ENCODE measurements around the gene CAPG.

The CAPG gene

DNA sequence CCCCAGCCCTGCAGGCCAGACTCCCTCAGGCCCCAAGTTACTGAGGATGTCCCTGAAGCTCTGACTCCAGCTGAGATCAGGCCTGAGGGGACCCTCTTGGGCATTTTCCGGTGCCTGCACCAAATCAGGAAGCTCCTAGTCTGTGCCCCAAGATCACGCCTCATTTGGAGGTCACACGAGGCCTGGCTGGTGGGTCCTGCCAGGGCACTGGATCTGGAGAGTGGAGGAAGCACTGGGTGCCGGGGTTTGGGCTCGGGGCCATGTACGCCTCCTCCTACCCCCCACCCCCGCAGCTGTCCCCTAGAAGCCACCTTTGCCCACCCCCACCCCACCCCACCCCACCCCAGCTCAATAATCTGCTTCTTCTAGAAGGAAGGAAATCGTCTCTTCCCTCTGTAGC is 24.5 kb upstream of the CAPG start:
- DNase-seq (ENCODE audit: low read depth in 2 of 2), result no peak
- TF ChIP-seq, protein P1, sequence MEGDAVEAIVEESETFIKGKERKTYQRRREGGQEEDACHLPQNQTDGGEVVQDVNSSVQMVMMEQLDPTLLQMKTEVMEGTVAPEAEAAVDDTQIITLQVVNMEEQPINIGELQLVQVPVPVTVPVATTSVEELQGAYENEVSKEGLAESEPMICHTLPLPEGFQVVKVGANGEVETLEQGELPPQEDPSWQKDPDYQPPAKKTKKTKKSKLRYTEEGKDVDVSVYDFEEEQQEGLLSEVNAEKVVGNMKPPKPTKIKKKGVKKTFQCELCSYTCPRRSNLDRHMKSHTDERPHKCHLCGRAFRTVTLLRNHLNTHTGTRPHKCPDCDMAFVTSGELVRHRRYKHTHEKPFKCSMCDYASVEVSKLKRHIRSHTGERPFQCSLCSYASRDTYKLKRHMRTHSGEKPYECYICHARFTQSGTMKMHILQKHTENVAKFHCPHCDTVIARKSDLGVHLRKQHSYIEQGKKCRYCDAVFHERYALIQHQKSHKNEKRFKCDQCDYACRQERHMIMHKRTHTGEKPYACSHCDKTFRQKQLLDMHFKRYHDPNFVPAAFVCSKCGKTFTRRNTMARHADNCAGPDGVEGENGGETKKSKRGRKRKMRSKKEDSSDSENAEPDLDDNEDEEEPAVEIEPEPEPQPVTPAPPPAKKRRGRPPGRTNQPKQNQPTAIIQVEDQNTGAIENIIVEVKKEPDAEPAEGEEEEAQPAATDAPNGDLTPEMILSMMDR (IDR thresholded peaks at IDR 0.05; ENCODE audit: low read depth, low read length), result no peak
- H3K4me3 ChIP-seq (replicated peaks in 1 of 2; ENCODE audit: low read depth in 2 of 2, low read length in 2 of 2), result no peak overlapping the region

DNA sequence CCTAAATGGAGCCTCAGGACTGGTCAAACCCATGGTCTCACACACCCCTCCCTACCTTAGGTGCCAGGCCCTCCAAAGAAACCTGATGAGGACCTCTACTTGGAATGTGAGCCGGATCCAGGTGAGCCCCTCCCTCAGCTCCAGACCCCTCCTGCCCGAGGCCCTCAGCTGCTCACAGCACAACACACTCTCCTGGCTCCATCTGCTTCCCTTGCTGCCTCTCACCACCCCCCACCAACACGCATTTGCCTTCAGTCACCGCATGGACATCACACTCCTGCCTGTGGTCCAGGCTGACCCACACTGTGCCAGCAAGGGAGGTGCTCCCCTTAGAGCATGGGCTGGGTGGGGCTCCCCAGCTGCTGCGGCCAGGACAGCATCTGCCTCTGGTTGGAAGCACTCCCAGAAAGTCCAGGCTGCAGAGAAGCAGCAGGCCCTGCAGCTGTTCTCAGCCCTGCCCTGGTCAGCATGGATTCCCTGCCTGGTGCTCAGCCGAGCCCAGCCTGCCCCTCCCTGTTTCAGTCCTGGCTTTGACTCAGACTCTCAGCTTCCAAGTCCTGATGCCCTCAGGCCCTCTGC is 23.4 kb upstream of the CAPG start:
- no peak overlapping the region for H3K4me3 ChIP-seq (replicated peaks in 1 of 2; ENCODE audit: low read depth in 2 of 2, low read length in 2 of 2)

DNA sequence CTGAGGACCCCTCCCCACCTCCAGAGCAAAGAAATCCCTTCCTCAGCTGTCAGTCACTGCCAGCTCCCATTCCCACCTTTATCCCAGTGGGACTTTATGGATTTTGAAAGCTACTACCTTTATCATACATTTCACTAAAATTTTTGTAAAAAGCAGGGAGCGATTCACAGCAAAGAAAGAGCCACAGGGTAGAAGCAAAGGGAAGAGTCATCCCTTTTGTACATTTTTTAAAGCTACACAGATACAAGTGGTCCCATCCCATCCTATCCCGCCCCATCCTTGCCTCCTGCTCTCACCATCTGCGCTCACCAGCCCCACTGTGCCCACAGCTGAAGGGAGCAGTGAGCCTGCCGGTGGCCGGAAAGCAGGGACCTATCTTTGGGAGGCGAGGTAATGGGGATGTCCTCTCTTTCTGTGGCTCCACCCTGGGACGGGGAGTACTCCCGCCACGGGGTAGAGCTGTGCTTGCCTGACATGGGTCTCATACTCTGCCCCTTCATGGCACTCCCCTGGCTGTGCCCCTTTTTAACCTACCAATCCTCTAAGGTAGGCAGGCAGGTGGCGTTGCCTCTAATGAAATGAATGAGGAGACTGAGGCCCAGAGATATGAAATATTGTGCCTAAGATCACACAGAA is 21.5 kb upstream of the CAPG start:
- TF ChIP-seq, protein P1 (IDR thresholded peaks at IDR 0.05; ENCODE audit: low read depth, low read length), result no peak
- no peak for DNase-seq (ENCODE audit: low read depth in 2 of 2)
- H3K4me3 ChIP-seq (replicated peaks in 1 of 2; ENCODE audit: low read depth in 2 of 2, low read length in 2 of 2), result no peak overlapping the region

More for the DNA sequence above, 23.4 kb upstream of the CAPG start:
- peak; percentile 94 to 96 for DNase-seq (ENCODE audit: low read depth in 2 of 2)
- TF ChIP-seq, protein P1 (IDR thresholded peaks at IDR 0.05; ENCODE audit: low read depth, low read length), result no peak

DNA sequence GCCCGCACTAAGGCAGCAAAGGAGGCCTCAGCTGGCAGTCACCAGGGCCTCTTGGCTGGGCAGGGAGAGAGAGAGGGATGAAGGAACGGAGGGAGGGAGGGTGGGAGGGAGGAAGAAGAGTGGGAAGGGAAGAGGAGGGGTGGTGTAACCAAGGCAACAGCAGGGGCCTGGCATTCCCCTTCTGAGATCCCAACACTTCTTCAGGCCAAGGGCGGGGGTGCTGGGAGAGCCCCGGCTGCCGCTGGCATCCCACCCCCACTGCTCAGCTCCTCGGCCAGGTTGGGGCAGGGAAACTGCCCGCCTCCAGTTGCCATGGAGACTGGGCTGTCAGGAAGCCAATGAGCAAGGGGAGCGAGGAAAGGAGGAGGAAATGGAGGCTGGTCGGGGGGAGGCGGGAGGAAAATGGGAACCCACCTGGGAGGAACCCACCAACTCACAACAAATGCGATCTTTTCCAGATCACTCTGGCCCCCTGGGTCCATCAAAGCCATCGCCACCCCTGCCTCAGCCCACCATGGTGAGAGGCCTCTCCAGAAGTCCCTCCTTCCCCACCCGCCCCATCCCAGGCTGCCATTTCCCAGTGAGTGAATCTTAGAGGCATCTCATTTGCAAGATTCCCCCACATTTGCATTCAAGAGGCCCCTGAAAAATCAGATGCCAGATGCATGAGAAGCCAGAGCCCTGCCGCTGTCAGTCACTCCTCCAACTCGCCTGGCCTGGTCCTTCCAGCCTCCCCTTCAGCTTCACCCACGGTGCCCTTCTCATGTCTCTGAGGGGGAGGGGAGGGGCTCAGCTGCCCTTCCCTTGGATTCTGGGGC is 20.8 kb upstream of the CAPG start:
- DNase-seq (ENCODE audit: low read depth in 2 of 2), result no peak
- TF ChIP-seq, protein P1 (IDR thresholded peaks at IDR 0.05; ENCODE audit: low read depth, low read length), result no peak
- no peak overlapping the region for H3K4me3 ChIP-seq (replicated peaks in 1 of 2; ENCODE audit: low read depth in 2 of 2, low read length in 2 of 2)

DNA sequence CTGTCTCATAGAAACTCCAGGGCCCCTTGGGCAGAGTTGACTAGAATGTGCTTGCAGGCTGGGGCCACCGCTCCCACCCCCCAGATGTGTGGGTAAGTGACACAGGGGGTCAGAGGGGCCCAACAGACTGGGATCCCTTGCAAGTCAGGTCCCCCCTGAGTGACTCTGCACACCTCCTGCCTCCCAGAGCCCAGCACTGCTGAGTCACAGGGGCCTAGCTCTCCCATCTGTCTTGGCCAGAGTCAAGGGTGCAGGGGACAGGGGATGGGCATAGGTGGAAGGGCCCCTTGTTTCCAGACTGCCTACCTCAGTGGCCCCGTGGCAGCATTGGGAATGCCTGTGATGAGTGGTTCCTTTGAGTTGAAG is 19.7 kb upstream of the CAPG start:
- TF ChIP-seq, protein P1 (IDR thresholded peaks at IDR 0.05; ENCODE audit: low read depth, low read length), result no peak
- no peak overlapping the region for H3K4me3 ChIP-seq (replicated peaks in 1 of 2; ENCODE audit: low read depth in 2 of 2, low read length in 2 of 2)
- no peak for DNase-seq (ENCODE audit: low read depth in 2 of 2)

DNA sequence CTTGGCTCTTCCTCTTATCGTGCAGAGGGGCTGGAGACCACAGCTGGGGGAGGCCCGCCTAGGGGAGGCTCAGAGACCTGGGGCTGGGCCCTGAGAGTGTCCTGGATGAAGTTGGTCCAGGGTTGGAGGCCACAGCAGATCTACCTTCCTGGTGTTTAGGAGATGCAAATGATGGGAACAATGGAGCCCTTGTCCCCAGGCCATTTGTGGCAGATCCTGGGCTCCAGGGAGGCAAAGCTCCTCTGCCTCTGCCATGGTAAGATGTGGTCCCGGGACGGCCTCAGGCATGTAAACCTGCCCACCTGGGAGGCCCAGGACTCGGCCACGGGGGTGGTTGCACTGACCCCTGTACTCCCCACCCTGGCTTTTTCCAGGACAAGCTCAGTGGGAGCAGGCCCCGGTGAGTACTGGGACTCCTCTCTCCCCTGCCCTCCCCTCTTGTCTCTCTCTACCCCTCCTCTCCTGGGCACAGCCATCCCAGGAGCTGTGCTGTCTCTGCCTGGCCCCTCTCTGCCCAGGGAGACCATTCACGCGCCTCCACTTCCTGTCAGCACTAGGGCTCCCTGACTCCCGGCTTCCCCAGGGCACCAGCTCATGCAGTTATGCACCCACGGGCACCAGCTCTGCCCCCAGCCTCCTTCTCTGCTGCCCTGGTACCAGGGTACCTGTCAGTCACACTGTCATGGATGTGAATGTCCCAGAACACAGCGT is 19.2 kb upstream of the CAPG start:
- TF ChIP-seq, protein P1 (IDR thresholded peaks at IDR 0.05; ENCODE audit: low read depth, low read length), result no peak
- H3K4me3 ChIP-seq (replicated peaks in 1 of 2; ENCODE audit: low read depth in 2 of 2, low read length in 2 of 2), result no peak overlapping the region
- no peak for DNase-seq (ENCODE audit: low read depth in 2 of 2)
